SK-N-SH treated with all-trans-retinoic acid at 6 μM for 48 hours (cell line): ENCODE results near the gene GLDN.

Experiments
- ATAC-seq: fragments of 200-7000 bp; cut with Tn5 transposase; 3 replicates; pipeline ENCODE4 v1.9.1; 2020; ENCODE audit warnings: mild to moderate bottlenecking, moderate library complexity
- ARNTL ChIP-seq: fragments of 450-650 bp; formaldehyde crosslinking; IDR thresholded peaks from 2 replicates; pipeline ENCODE4 v1.5.0; 2020; ENCODE audit warnings: low read depth, mild to moderate bottlenecking, moderate library complexity, borderline replicate concordance
- CREB5 ChIP-seq: fragments of 250-450 bp; sonication (Bioruptor Pico); IDR thresholded peaks from 2 replicates; pipeline ENCODE4 v1.5.1; 2020; ENCODE audit warnings: low read depth, mild to moderate bottlenecking, moderate library complexity
- CSDC2 ChIP-seq: fragments of 250-450 bp; sonication (Bioruptor Pico); IDR thresholded peaks from 2 replicates; pipeline ENCODE4 v1.5.0; 2020; ENCODE audit warnings: mild to moderate bottlenecking, moderate library complexity
- ESRRG ChIP-seq: fragments of 250-450 bp; sonication (Bioruptor Pico); IDR thresholded peaks from 2 replicates; pipeline ENCODE4 v1.6.1; 2021; ENCODE audit warnings: mild to moderate bottlenecking
- GLIS3 ChIP-seq: fragments of 250-450 bp; sonication (Bioruptor Pico); IDR thresholded peaks from 2 replicates; pipeline ENCODE4 v1.5.0; 2020; ENCODE audit warnings: mild to moderate bottlenecking, moderate library complexity
- ISL1 ChIP-seq: fragments of 250-450 bp; sonication (Bioruptor Pico); IDR thresholded peaks from 2 replicates; pipeline ENCODE4 v2.1.2; 2022; ENCODE audit warnings: mild to moderate bottlenecking, moderate library complexity
- OSR1 ChIP-seq: fragments of 250-450 bp; sonication (Bioruptor Pico); IDR thresholded peaks from 2 replicates; pipeline ENCODE4 v1.8.0; 2022; ENCODE audit warnings: moderate library complexity, mild to moderate bottlenecking, inconsistent platforms
- POU6F1 ChIP-seq: fragments of 250-450 bp; sonication (Bioruptor Pico); IDR thresholded peaks from 2 replicates; pipeline ENCODE4 v1.8.0; 2021; ENCODE audit warnings: low read depth, mild to moderate bottlenecking, moderate library complexity, borderline replicate concordance
- PPARA ChIP-seq: fragments of 250-450 bp; sonication (Bioruptor Pico); IDR thresholded peaks from 2 replicates; pipeline ENCODE4 v1.5.0; 2020; ENCODE audit warnings: mild to moderate bottlenecking, borderline replicate concordance
- RARB ChIP-seq: fragments of 250-450 bp; sonication (Bioruptor Pico); IDR thresholded peaks from 2 replicates; pipeline ENCODE4 v1.8.0; 2021; ENCODE audit warnings: mild to moderate bottlenecking, moderate library complexity
- SNAI2 ChIP-seq: fragments of 250-450 bp; sonication (Bioruptor Pico); IDR thresholded peaks from 2 replicates; pipeline ENCODE4 v1.5.0; 2020; ENCODE audit warnings: mild to moderate bottlenecking, moderate library complexity
- TOX ChIP-seq: fragments of 250-450 bp; sonication (Bioruptor Pico); IDR thresholded peaks from 2 replicates; pipeline ENCODE4 v1.8.0; 2021; ENCODE audit warnings: mild to moderate bottlenecking, moderate library complexity, borderline replicate concordance
- ZC3H10 ChIP-seq: fragments of 250-450 bp; sonication (Bioruptor Pico); IDR thresholded peaks from 2 replicates; pipeline ENCODE4 v1.5.1; 2021; ENCODE audit warnings: mild to moderate bottlenecking, moderate library complexity
- ZFP3 ChIP-seq: fragments of 250-450 bp; sonication (Bioruptor Pico); IDR thresholded peaks from 2 replicates; pipeline ENCODE4 v1.5.0; 2020; ENCODE audit warnings: mild to moderate bottlenecking, moderate library complexity
- ZFP30 ChIP-seq: fragments of 450-650 bp; formaldehyde crosslinking; IDR thresholded peaks from 2 replicates; pipeline ENCODE4 v1.5.0; 2022; ENCODE audit warnings: mild to moderate bottlenecking, moderate library complexity
- ZNF565 ChIP-seq: fragments of 450-650 bp; formaldehyde crosslinking; conservative IDR thresholded peaks from 2 replicates; pipeline ENCODE4 v1.5.0; 2020; ENCODE audit warnings: low read depth, mild to moderate bottlenecking, moderate library complexity
- TF ChIP-seq, protein P1 (sequence below): fragments of 250-450 bp; sonication (Bioruptor Pico); IDR thresholded peaks from 2 replicates; pipeline ENCODE4 v1.5.1; 2021; ENCODE audit warnings: mild to moderate bottlenecking, moderate library complexity
- TF ChIP-seq, protein P2 (sequence below): fragments of 250-450 bp; sonication (Bioruptor Pico); IDR thresholded peaks from 2 replicates; pipeline ENCODE4 v1.5.0; 2020; ENCODE audit warnings: mild to moderate bottlenecking, moderate library complexity

GLDN gene

GRCh38 chr15:51314391-51315337, 26.8 kb upstream of the GLDN start:
- TF ChIP-seq CREB5 (CRISPR knock-in tag) (no peak), ZC3H10 (CRISPR knock-in tag) (no peak), POU6F1 (CRISPR knock-in tag) (no peak), ZFP30 (CRISPR knock-in tag) (no peak), PPARA (no peak), ESRRG (CRISPR knock-in tag) (no peak), GLIS3 (CRISPR knock-in tag) (no peak), ISL1 (CRISPR knock-in tag) (no peak), SNAI2 (CRISPR knock-in tag) (no peak)
- TF ChIP-seq, protein P1, sequence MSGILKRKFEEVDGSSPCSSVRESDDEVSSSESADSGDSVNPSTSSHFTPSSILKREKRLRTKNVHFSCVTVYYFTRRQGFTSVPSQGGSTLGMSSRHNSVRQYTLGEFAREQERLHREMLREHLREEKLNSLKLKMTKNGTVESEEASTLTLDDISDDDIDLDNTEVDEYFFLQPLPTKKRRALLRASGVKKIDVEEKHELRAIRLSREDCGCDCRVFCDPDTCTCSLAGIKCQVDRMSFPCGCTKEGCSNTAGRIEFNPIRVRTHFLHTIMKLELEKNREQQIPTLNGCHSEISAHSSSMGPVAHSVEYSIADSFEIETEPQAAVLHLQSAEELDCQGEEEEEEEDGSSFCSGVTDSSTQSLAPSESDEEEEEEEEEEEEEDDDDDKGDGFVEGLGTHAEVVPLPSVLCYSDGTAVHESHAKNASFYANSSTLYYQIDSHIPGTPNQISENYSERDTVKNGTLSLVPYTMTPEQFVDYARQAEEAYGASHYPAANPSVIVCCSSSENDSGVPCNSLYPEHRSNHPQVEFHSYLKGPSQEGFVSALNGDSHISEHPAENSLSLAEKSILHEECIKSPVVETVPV (CRISPR knock-in tag): no peak
- no peak for ATAC-seq

DNA sequence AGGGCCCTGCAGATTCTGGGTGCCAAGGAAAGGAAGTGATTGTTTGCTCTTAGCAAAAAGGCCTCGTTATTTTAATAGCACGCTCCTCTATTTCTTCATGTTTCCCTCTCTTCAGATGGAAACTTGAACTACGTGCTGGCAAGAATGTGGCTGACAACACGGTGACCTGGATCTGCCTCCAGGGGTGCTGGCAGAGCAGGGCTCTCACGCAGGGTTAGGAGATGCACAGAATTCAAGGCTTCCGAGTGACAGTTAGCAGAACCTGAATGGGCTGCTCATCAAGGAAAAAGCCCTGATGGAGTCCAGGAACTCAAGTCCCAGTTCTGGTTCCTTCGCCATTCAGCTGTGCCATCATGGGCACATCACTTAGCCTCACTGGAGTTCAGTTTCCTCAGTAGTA, 25.7 kb upstream of the GLDN start:
- no peak for TF ChIP-seq ARNTL (CRISPR knock-in tag)
- no peak for TF ChIP-seq ZC3H10 (CRISPR knock-in tag)
- TF ChIP-seq POU6F1 (CRISPR knock-in tag): no peak
- TF ChIP-seq, protein P1 (CRISPR knock-in tag): no peak
- TF ChIP-seq ZFP3 (CRISPR knock-in tag): no peak
- TF ChIP-seq CREB5 (CRISPR knock-in tag): no peak
- no peak for TF ChIP-seq ESRRG (CRISPR knock-in tag)
- no peak for TF ChIP-seq ZNF565
- TF ChIP-seq ISL1 (CRISPR knock-in tag): no peak
- no peak for TF ChIP-seq PPARA
- TF ChIP-seq, protein P2, sequence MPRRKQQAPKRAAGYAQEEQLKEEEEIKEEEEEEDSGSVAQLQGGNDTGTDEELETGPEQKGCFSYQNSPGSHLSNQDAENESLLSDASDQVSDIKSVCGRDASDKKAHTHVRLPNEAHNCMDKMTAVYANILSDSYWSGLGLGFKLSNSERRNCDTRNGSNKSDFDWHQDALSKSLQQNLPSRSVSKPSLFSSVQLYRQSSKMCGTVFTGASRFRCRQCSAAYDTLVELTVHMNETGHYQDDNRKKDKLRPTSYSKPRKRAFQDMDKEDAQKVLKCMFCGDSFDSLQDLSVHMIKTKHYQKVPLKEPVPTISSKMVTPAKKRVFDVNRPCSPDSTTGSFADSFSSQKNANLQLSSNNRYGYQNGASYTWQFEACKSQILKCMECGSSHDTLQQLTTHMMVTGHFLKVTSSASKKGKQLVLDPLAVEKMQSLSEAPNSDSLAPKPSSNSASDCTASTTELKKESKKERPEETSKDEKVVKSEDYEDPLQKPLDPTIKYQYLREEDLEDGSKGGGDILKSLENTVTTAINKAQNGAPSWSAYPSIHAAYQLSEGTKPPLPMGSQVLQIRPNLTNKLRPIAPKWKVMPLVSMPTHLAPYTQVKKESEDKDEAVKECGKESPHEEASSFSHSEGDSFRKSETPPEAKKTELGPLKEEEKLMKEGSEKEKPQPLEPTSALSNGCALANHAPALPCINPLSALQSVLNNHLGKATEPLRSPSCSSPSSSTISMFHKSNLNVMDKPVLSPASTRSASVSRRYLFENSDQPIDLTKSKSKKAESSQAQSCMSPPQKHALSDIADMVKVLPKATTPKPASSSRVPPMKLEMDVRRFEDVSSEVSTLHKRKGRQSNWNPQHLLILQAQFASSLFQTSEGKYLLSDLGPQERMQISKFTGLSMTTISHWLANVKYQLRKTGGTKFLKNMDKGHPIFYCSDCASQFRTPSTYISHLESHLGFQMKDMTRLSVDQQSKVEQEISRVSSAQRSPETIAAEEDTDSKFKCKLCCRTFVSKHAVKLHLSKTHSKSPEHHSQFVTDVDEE (CRISPR knock-in tag): no peak
- TF ChIP-seq OSR1: no peak
- TF ChIP-seq TOX (CRISPR knock-in tag): no peak
- TF ChIP-seq GLIS3 (CRISPR knock-in tag): no peak
- no peak for TF ChIP-seq RARB (CRISPR knock-in tag)
- TF ChIP-seq CSDC2 (CRISPR knock-in tag): no peak
- no peak for TF ChIP-seq ZFP30 (CRISPR knock-in tag)
- ATAC-seq: no peak
